ENCODE results near the gene TRMT61A.

The TRMT61A gene

GRCh38 chr14:103533999-103534575 lies 5.1 kb downstream of the TRMT61A start:
- DNase-seq = peak in 5 of 51 donors; percentile 20 to 59 (median 52)

DNA sequence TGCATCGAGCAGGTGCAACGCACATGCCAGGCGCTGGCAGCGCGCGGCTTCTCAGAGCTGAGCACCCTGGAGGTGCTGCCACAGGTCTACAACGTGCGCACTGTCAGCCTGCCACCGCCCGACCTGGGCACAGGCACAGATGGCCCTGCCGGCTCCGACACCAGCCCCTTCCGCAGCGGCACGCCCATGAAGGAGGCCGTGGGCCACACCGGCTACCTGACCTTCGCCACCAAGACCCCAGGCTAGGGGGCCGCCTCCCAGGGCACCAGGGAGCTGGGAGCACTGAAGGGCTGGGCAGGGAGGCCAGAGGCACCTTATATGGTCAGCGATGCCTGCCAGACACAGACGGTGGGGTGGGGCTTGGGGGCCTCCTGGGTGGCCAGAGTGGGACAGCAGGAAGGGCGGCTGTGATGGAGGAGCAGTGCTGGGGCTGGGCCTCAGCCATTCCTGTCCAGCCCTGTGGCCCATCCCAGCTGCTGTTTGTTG lies 5.6 kb downstream of the TRMT61A start:
- DNase-seq = no peak

- DNase-seq = no peak
These were observed 6.3 kb downstream of the TRMT61A start for GRCh38 chr14:103535081-103535890.

DNA sequence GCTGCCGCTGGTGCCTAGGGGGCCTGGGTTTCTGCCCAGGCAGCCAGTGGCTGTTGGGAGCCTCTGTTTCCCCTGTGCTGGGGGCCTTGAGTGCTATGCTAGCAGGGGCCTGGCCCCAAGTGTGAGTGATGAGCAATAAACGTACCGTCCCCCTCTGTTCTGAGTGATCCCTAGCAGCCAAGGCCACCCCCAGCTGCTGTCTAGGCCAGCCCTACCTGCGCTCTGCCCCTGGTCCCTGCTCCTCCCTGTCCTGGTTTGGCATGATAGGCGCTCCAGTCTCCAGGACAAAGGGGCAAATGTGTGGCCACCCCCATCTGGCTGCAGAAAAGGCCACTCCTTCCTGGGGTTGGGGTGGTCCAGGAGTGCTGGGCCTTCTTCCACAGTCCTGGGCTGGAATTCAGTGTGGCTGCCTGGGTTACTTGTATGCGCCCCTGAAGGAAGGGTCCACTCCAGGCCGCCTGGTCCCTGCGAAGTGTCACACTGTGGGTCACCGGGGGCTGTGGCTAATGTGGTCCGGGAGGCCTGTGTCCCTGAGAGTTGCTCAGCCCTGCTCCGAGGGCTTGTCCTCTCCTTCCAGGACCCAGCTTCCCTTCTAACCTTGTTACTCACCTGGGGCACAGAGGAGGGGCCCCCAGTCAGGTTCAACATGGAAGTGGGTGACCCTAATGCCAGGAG lies 7.0 kb downstream of the TRMT61A start:
- no peak for DNase-seq

DNA sequence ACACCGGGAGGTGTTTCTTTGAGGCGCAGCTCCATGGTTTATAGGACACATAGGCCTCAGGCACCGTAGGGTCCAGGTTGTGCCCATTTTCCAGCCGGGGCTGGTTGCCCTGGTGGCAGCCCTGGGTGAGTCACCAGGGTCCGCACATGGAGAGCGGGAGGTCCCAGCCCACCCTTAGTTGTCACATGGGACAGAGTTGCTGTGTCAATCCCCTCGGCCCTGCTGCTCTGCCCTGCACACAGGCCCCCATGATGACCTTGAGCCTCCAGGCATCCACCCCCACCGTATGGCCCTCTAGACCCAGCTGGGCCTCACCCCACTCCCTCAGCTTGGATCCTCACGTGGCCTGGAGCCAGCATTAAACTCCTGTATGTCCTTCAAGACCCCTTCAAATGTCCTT lies 7.7 kb downstream of the TRMT61A start:
- DNase-seq = no peak

DNA sequence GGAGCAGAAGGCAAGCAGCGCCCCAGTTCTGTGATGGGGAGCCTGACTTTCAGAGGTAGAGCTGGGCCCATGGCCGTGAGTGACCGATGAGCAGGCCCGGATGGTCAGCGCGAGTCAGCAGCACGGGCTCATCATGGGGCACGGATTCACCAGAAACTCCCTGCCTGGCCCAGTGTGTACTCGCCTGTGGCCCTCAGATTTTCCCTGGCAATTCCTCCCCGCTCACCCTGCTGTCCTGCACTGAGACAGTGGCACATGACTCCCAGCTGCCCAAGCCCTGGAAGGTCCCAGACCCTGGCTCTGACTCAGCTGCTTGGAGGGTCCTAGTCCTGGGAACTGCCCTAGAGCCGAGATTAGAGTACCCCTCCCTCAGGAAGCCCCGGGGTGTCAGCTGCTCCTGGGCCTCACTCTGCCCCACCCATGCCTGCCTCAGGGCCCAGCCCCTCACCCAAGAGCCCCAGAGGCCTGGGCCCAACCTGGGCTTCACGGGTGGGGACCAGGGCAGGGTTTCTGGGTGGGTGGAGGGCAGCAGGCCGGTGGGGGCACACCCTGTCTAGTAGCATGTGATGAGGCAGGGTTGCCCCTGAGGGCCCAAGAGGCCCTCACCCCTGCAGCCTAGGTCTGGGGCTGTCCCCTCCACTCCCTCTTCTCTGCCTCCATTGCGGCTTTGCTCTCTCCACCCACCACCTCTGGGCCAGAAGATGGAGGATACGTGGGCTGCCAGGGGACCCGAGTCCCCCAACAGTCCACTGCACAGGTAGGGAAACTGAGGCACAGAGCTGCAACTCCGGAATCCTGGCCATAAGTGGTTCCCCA lies 8.4 kb downstream of the TRMT61A start:
- no peak for DNase-seq

- peak in 12 of 51 donors; percentile 32 to 56 (median 49) for DNase-seq
These were observed 9.5 kb downstream of the TRMT61A start for GRCh38 chr14:103538291-103539055.

DNA sequence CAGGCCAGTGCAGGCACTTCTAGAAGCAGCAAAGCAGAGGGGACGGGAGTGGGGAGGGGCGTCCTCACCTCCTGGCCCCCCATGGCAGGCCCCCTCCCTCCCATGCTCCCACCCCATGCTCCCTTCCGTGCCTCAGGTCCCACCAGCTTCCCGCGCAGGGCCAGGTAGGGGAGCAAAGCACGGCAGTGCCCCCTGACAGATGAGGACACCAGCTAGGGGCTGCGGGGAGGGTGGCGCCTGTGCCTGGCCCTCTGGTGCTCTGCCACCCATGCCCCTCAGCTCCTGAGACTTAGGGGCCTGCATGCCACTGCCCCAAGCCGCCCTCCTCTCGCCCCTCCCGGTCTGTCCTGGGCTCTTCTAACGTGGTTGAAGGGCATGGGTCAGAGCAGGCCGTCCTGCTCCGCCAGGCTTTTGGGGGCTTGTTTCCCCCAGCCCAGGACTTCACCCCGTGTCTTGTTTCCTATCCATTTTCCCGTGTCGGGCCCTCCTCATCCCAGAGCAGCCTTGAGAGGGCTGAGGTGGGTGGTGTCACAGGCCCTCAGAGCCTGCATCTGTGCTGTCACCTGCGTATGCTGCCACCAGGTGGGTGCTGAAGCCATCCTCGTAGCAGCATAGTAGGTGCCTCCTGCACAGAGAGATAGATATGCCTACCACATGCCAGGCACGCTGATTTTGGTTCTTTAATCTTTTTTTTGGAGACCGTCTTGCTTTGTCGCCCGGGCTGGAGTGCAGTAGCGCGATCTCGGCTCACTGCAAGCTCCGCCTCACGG lies 10.2 kb downstream of the TRMT61A start:
- DNase-seq = no peak

DNA sequence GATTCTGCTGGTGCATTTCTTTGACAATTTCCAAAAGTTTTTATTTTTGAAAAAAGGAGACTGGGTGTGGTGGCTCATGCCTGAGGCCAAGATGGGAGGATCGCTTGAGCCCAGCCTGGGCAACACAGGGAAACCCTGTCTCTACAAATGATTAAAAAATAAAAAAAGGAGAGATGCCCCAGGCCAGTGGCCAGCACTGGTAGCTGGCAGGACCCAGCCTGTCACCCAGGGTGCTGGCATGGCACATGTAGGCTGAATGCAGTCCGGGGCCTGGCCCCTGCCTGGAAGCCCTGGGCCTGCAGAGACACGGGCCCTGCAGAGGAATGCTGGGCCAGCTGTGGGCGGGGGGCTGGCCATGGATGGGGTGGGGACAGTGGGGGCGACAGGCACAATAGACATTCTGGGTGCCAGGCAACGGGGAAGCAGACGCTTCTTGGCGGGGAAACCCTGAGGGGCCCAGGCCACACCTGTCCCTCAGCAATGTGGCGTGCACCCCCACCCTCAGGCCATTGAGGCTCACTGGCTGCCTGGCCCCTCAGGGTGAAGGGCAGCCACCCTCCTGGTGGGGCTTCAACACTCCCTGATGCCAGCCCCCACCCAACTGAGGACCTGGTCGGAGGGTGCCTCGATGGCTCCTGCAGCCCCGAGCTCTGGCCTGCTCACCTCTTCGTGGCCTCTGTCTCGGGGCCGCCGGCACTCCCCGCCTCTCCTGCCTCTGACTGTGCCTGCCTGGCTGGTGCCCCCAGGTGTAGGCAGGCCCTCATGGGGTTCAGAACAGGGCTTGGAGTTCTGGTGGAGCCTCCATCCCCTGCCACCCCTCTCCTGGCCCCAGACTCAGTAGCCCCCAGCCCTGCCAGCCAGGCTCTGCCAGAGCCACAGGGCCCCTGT lies 12.1 kb downstream of the TRMT61A start:
- no peak for DNase-seq

DNA sequence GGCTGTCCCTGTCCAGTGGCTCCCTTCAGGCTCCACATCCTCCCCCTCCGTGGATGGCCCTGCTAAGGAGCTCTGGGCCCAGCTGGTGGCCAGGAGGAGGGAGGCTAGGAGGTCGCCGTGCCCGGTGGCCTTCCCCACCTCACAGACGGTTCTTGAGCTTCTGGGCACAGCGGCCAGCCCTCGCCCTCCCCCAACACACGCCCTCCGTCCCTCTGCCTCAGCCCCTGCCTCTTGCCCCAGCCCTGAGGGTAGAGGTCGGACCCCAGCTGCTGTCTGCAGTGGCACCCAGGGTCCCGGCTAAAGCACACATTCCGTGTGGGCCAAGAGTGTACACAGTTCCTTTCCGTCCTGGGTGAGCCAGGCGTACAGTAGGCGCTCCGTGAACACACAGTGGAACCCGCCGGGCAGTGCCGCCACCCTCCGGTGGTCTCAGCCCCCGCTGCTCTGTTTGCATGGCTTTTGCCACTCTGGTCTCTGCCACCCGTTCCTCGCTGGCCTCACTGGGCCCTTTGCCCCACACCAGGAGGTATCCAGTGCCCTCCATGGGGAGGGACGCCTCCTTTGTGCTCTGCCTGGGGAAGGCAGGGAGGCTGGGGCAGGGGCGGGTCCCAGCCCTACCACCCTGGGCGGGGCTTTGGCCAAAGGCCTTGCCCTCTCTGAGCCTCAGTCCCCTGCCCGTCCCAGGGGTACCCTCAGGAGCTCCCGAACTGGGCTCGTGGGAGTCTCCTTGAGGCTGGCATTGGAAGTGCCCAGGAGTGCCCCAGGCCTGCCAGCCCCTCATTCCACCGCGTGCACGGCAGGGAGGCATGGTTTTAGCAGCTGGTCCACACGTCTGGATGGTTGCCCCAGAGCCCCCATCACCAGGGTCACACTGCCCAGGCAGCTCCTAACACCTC lies 13.0 kb downstream of the TRMT61A start:
- DNase-seq = peak in 8 of 51 donors; percentile 63 to 76 (median 68)

GRCh38 chr14:103542605-103543088 lies 13.7 kb downstream of the TRMT61A start:
- DNase-seq = peak in 49 of 51 donors; percentile 47 to 97 (median 89)

DNA sequence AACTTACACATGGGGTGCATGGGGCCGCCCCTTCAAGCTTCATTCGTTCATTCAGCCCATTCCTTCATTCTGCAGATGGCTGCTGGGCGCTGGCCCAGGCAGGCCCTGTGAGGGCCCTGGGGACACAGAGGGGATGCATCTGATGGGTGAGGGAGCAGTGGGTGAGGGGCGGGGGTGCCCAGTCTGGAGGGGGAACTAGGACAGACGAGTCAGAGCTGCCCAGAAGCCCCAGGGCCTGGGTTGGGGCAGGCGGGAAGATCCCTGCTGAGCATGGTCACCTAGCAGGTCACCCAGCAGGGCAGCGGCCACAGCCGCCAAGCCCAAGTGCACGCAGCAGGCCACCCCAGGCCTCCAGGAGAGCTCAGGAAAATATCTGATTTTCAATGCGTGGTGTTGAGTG lies 14.1 kb downstream of the TRMT61A start:
- peak in 20 of 51 donors; percentile 67 to 88 (median 78) for DNase-seq

DNA sequence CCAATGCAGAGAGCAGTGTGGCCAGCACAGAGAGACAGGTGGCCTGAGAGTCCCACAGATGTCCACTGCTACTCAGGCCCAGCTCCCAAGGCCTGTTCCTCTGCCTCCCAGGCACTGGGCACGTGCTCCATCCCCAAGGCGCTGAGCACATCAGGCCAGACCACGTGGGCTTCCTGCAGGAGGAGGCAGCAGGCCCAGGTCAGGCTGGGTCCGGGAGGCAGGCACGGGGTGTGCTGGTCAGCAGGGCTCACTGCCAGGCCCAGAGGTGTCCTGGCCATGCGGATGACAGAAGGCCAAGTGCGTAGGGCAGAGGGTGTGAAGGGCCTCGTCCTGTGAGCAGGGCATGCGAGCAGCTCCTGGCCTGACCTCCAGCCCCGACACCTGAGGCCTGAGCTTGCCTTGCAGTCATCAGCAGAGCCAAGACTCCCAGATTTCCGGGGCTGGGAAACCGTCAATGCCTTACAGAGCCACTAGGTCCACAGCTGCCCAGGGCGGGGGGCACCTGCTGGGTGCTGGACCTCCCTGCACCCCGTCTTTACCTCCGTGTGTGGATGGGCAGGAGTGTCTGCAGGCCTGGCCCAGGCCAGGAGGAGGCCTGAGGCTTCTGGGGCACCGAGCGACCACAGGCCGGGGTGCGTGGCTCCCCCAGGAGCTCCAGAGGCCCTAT lies 14.9 kb downstream of the TRMT61A start:
- peak in 15 of 51 donors; percentile 38 to 63 (median 54) for DNase-seq

- peak in 46 of 51 donors; percentile 36 to 91 (median 80) for DNase-seq
These were observed 15.6 kb downstream of the TRMT61A start for GRCh38 chr14:103544388-103545218.

DNA sequence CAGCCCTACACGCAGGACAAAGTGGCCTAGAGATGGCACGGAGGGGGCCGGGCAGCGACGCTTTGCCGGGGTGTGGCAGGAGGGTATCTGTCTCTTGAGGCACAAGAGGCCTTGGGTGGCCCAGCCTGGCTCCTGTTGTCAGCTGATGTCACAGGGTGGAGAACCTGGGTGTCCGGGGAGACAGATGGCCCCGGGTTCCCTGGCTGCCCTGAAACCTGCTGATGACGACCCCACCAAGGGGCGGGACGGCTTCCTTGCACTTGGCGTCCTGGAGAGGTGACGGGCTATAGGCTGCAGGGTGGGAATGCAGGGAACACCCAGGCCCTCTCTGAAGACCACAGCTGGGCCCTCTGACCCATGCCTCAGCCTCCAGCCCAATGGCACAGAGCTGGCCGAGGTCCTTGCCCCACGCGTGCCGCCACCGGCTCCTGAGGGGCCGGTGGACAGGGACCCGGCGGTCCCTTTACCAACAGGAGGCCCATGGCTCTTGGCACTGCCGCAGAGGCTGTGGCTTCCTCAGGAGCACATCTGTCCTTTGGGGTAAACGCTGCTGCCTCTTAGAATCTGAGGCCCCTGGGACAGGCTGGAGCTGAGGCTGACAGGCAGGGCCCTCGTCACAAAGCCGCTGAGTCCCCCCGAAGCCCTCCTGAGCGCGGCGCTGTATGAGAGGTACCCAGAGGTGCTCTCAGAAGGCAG lies 16.4 kb downstream of the TRMT61A start:
- no peak for DNase-seq

Data from hypothalamus (tissue), 51 donors.